Fibroblast of lung (primary cell): ENCODE measurements around the gene UBA1. TPM values are rescaled to one million over a fixed set of nuclear protein-coding genes. Genes with fewer than 3 reads are reported as not detected.

Experiments used
- DNase-seq, 2 donors: peaks; one replicate each; pipeline versions ENCODE4 v3.0.0 to v3.0.0-alpha.2; 2010; ENCODE audit warnings: low read depth in 2 of 2
- H2AFZ ChIP-seq: 2 replicates; pipeline ENCODE4 v1.5.1; 2012; ENCODE audit warnings: low read length, control low read depth, inconsistent platforms
- H3K27ac ChIP-seq: 2 replicates; pipeline ENCODE4 v1.5.1; 2011; ENCODE audit warnings: low read length, control low read depth; ENCODE audit not compliant: insufficient read depth
- H3K27me3 ChIP-seq: 2 replicates; pipeline ENCODE4 v1.5.1; 2011; ENCODE audit warnings: mild to moderate bottlenecking, low read length; ENCODE audit not compliant: control insufficient read depth, insufficient read depth
- H3K36me3 ChIP-seq: 2 replicates; pipeline ENCODE4 v1.5.1; 2011; ENCODE audit warnings: low read length; ENCODE audit not compliant: control insufficient read depth, insufficient read depth
- H3K4me1 ChIP-seq: 2 replicates; pipeline ENCODE4 v1.5.1; 2011; ENCODE audit warnings: low read length; ENCODE audit not compliant: control insufficient read depth, insufficient read depth; ENCODE audit errors: extremely low read depth
- H3K4me2 ChIP-seq: 2 replicates; pipeline ENCODE4 v1.5.1; 2011; ENCODE audit warnings: low read length, control low read depth; ENCODE audit not compliant: insufficient read depth; ENCODE audit errors: extremely low read depth
- H3K4me3 ChIP-seq, 4 experiments: fragments of 200-600 bp in 1 of 4; sonication (generic) in 1 of 4; replicated peaks in 1 of 4; 2 replicates each; pipeline ENCODE4 v1.5.1; 2011 to 2016; ENCODE audit warnings: low read length in 4 of 4, low read depth in 3 of 4, mild to moderate bottlenecking in 3 of 4, control low read depth in 2 of 4, inconsistent platforms in 1 of 4, mixed read lengths in 1 of 4; ENCODE audit not compliant: insufficient read depth in 1 of 4; ENCODE audit errors: control extremely low read depth in 1 of 4
- H3K79me2 ChIP-seq: 2 replicates; pipeline ENCODE4 v1.5.1; 2012; ENCODE audit warnings: mild to moderate bottlenecking, low read length, inconsistent platforms; ENCODE audit not compliant: control insufficient read depth, insufficient read depth
- H3K9ac ChIP-seq: 2 replicates; pipeline ENCODE4 v1.5.1; 2011; ENCODE audit warnings: mild to moderate bottlenecking, low read length, control low read depth; ENCODE audit not compliant: insufficient read depth
- H3K9me3 ChIP-seq: 2 replicates; pipeline ENCODE4 v1.5.1; 2012; ENCODE audit warnings: low read depth, low read length; ENCODE audit not compliant: control insufficient read depth, insufficient read depth
- H4K20me1 ChIP-seq: 2 replicates; pipeline ENCODE4 v1.5.1; 2011; ENCODE audit warnings: low read length; ENCODE audit not compliant: control insufficient read depth, insufficient read depth; ENCODE audit errors: extremely low read depth
- EZH2 ChIP-seq: IDR thresholded peaks from 2 replicates; pipeline ENCODE4 v1.5.1; 2012; ENCODE audit warnings: low read length, control low read depth, mild to moderate bottlenecking; ENCODE audit errors: missing control alignments
- polyA plus RNA-seq, 2 donors: library from polyadenylated mRNA; depleted of rRNA in 1 of 2; stranded (reverse) in 1 of 2; unstranded in 1 of 2; fragments of >200 nt; gene quantifications; 2 replicates each; pipeline ENCODE4 v1.2.1, GENCODE V29; 2011 to 2012; ENCODE audit warnings: missing spikeins in 1 of 2
- total RNA-seq: library from RNA; depleted of rRNA; stranded (reverse); fragments of >200 nt; gene quantifications from 2 replicates; pipeline ENCODE4 v1.2.1, GENCODE V29; 2014
- TF ChIP-seq, protein P1 (sequence below), 2 donors: IDR thresholded peaks in 1 of 2; conservative IDR thresholded peaks in 1 of 2; 1 replicate in 1 of 2; 2 replicates in 1 of 2; pipeline ENCODE4 v1.5.1; 2011 to 2012; ENCODE audit warnings: low read length in 2 of 2, control low read depth in 1 of 2, inconsistent platforms in 1 of 2, low read depth in 1 of 2, mild to moderate bottlenecking in 1 of 2

Gene UBA1
- total and polyA plus RNA-seq, 2 donors (not counting 1 experiment from before 2014, with no cell fraction given) = 135 to 158 TPM

DNA sequence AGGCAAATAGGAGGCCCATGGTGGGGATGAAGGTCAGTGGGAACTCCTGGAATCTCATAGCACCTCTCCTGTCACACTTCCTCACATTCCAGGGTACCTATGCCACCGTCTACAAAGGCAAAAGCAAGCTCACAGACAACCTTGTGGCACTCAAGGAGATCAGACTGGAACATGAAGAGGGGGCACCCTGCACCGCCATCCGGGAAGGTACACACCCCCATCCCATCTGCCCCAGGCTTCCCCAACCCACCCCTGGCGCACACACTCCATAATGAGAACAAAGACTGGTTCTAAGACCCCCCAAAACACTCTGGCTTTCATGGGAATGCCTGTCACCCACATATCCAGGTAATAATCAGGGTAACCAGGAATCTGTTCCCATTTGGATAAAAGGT is 31.3 kb downstream of the UBA1 start:
- no peak overlapping the region for H3K9ac ChIP-seq
- TF ChIP-seq EZH2 = no peak
- TF ChIP-seq, protein P1, sequence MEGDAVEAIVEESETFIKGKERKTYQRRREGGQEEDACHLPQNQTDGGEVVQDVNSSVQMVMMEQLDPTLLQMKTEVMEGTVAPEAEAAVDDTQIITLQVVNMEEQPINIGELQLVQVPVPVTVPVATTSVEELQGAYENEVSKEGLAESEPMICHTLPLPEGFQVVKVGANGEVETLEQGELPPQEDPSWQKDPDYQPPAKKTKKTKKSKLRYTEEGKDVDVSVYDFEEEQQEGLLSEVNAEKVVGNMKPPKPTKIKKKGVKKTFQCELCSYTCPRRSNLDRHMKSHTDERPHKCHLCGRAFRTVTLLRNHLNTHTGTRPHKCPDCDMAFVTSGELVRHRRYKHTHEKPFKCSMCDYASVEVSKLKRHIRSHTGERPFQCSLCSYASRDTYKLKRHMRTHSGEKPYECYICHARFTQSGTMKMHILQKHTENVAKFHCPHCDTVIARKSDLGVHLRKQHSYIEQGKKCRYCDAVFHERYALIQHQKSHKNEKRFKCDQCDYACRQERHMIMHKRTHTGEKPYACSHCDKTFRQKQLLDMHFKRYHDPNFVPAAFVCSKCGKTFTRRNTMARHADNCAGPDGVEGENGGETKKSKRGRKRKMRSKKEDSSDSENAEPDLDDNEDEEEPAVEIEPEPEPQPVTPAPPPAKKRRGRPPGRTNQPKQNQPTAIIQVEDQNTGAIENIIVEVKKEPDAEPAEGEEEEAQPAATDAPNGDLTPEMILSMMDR (conservative IDR thresholded peaks at IDR 0.05 in 1 of 2, IDR thresholded peaks at IDR 0.05 in 1 of 2; ENCODE audit: low read depth in 1 of 2, low read length in 2 of 2) = no peak
- H2AFZ ChIP-seq = no peak overlapping the region
- no peaks in the 10 kb centered on the region for H4K20me1 ChIP-seq
- H3K4me3 ChIP-seq = no peak overlapping the region
- H3K4me1 ChIP-seq = peaks cover 3% of the 10 kb centered on the region
- no peak overlapping the region for H3K27ac ChIP-seq
- no peak for DNase-seq
- H3K9me3 ChIP-seq = no peaks in the 10 kb centered on the region
- no peaks in the 10 kb centered on the region for H3K27me3 ChIP-seq
- H3K79me2 ChIP-seq = peaks cover 30% of the 10 kb centered on the region
- H3K36me3 ChIP-seq = peaks cover 21% of the 10 kb centered on the region
- no peak overlapping the region for H3K4me2 ChIP-seq

DNA sequence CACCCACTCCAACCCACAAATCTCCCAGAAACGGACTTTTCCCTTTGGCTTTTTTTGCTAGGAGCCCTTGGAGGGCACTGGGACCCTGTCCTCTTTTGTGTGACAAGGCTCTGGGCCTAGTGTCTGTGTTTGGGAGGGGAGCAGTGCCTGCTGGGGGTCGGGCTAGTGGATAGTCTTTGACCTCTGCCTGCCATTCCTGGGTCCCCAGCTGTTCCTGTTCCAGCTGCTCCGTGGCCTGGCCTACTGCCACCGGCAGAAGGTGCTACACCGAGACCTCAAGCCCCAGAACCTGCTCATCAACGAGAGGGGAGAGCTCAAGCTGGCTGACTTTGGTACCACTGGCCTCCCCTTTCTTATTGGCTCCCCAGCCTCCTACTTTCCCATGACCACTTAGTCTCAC is 32.4 kb downstream of the UBA1 start:
- TF ChIP-seq EZH2 = no peak
- TF ChIP-seq, protein P1 (conservative IDR thresholded peaks at IDR 0.05 in 1 of 2, IDR thresholded peaks at IDR 0.05 in 1 of 2; ENCODE audit: low read depth in 1 of 2, low read length in 2 of 2) = no peak
- no peak overlapping the region for H3K27ac ChIP-seq
- H3K36me3 ChIP-seq = peaks cover 21% of the 10 kb centered on the region
- no peaks in the 10 kb centered on the region for H3K27me3 ChIP-seq
- H3K9ac ChIP-seq = no peak overlapping the region
- H2AFZ ChIP-seq = no peak overlapping the region
- DNase-seq = no peak
- H3K4me2 ChIP-seq = no peak overlapping the region
- H3K79me2 ChIP-seq = peaks cover 18% of the 10 kb centered on the region
- no peaks in the 10 kb centered on the region for H3K4me1 ChIP-seq
- H4K20me1 ChIP-seq = no peaks in the 10 kb centered on the region
- H3K9me3 ChIP-seq = no peaks in the 10 kb centered on the region
- H3K4me3 ChIP-seq = no peak overlapping the region

DNA sequence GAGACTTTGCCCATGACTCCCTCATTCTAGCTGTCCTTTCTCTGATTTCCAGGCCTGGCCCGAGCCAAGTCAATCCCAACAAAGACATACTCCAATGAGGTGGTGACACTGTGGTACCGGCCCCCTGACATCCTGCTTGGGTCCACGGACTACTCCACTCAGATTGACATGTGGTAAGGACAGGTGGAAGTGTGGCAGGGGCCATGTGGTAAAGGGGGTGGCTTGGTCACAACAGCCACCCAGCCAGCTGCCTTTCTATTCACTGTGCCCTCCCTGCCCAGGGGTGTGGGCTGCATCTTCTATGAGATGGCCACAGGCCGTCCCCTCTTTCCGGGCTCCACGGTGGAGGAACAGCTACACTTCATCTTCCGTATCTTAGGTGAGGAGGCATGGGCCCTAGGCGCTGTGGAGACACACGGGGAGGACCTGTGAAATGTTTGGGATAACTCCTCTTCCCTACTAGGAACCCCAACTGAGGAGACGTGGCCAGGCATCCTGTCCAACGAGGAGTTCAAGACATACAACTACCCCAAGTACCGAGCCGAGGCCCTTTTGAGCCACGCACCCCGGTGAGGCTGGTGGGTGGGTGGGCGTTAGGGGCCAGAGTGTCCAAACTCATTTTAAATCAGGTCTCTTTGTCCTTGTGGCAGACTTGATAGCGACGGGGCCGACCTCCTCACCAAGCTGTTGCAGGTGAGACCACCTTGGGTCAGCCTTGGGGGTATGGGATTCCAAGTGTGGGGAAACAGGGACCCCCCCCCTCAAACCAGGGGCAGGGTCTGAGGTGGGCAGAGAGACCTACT is 33.1 kb downstream of the UBA1 start:
- DNase-seq = no peak
- peaks cover 21% of the 10 kb centered on the region for H3K36me3 ChIP-seq
- no peak overlapping the region for H3K4me3 ChIP-seq
- H2AFZ ChIP-seq = no peak overlapping the region
- H3K4me1 ChIP-seq = no peaks in the 10 kb centered on the region
- no peaks in the 10 kb centered on the region for H3K9me3 ChIP-seq
- H3K9ac ChIP-seq = no peak overlapping the region
- no peak for TF ChIP-seq EZH2
- TF ChIP-seq, protein P1 (conservative IDR thresholded peaks at IDR 0.05 in 1 of 2, IDR thresholded peaks at IDR 0.05 in 1 of 2; ENCODE audit: low read depth in 1 of 2, low read length in 2 of 2) = no peak
- H3K4me2 ChIP-seq = no peak overlapping the region
- H3K79me2 ChIP-seq = peaks cover 12% of the 10 kb centered on the region
- no peak overlapping the region for H3K27ac ChIP-seq
- no peaks in the 10 kb centered on the region for H3K27me3 ChIP-seq
- no peaks in the 10 kb centered on the region for H4K20me1 ChIP-seq
